Fibroblast of the aortic adventitia (primary cell): ENCODE data around the gene METTL21C. TPM values are rescaled to one million over a fixed set of nuclear protein-coding genes. Genes with fewer than 3 reads are reported as not detected.

Experiments
- DNase-seq: peaks from one replicate; pipeline ENCODE4 v3.0.0-alpha.2; 2010; ENCODE audit warnings: low read depth
- H3K4me3 ChIP-seq: 2 replicates; pipeline ENCODE4 v1.5.1; 2011; ENCODE audit warnings: low read depth, mild to moderate bottlenecking, control low read depth, low read length, moderate library complexity
- CTCF ChIP-seq: IDR thresholded peaks from 2 replicates; pipeline ENCODE4 v1.5.1; 2011; ENCODE audit warnings: mild to moderate bottlenecking, low read length, control low read depth, inconsistent platforms; ENCODE audit not compliant: insufficient read depth
- total RNA-seq: library from RNA; depleted of rRNA; stranded (reverse); fragments of >200 nt; gene quantifications from 2 replicates; pipeline ENCODE4 v1.2.3, GENCODE V29; 2012; ENCODE audit warnings: low replicate concordance

The METTL21C gene
- total RNA-seq, 1 donor: not detected

GRCh38 chr13:102642475-102642874 is 52.4 kb downstream of the METTL21C start:
- no peak for TF ChIP-seq CTCF
- no peak overlapping the region for H3K4me3 ChIP-seq
- peak; percentile 31 for DNase-seq

GRCh38 chr13:102642029-102642428 is 52.8 kb downstream of the METTL21C start:
- TF ChIP-seq CTCF: no peak
- DNase-seq: no peak
- H3K4me3 ChIP-seq: no peak overlapping the region

GRCh38 chr13:102638741-102639140 is 56.1 kb downstream of the METTL21C start:
- no peak for TF ChIP-seq CTCF
- H3K4me3 ChIP-seq: no peak overlapping the region
- no peak for DNase-seq

Other genes starting within 250 kb of the METTL21C start
- 65.7 and 148 TPM in 2 replicates for gene TPP2, start 98.1 kb downstream of the METTL21C start, total RNA-seq
- 12.8 and 42.2 TPM in 2 replicates for gene TEX30, start 78.7 kb upstream of the METTL21C start, total RNA-seq
- 9.6 and 17.8 TPM in 2 replicates for gene POGLUT2, start 103.9 kb upstream of the METTL21C start, total RNA-seq
- 31.5 and 44.2 TPM in 2 replicates for gene BIVM, start 104.1 kb upstream of the METTL21C start, total RNA-seq
- gene ERCC5, start 151.0 kb upstream of the METTL21C start, total RNA-seq: 54.4 and 98.0 TPM in 2 replicates